ENCODE results near the gene RAPGEF4. TPM values are rescaled to one million over a fixed set of nuclear protein-coding genes. Genes with fewer than 3 reads are reported as not detected.

RAPGEF4 gene
- total RNA-seq, 4 donors from 2014 or later = 2.5 to 7.9 (median 4.6) TPM

DNA sequence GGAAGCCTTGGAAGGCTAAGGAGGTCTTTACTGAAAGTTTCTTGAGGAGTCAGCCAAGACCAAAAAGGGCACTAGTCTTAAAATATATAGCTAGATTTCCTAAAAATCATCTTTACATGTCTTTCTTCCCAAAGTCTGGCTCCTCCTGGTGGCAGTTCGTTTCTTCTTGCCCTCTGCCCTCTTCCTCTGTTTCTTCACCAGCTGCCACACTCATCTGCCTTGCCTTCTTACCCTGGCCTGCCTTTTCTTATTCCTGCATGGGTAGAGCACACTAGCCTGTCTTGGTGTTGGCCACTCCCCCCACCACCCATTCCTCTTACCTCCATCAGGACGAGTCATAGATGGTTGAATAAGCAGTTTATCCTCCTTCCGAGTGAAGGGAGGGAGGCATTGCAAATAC, 129.8 kb downstream of the RAPGEF4 start:
- H3K4me1 ChIP-seq = peaks cover 0 to 7% (median 0%) of the 10 kb centered on the region in 3 donors
- WGBS, 2 donors (ENCODE audit: low coverage in 1 of 2) = 70 to 88% methylated on average over 2 to 3 of the region's 3 CpGs
- no peaks in the 10 kb centered on the region for H3K27me3 ChIP-seq
- H3K36me3 ChIP-seq = no peaks in the 10 kb centered on the region
- ATAC-seq = no peak
- TF ChIP-seq POLR2AphosphoS5 (IDR thresholded peaks at IDR 0.05) (no peak), POLR2A (IDR thresholded peaks at IDR 0.05) (no peak), EP300 (IDR thresholded peaks at IDR 0.05) (no peak)
- TF ChIP-seq, protein P1, sequence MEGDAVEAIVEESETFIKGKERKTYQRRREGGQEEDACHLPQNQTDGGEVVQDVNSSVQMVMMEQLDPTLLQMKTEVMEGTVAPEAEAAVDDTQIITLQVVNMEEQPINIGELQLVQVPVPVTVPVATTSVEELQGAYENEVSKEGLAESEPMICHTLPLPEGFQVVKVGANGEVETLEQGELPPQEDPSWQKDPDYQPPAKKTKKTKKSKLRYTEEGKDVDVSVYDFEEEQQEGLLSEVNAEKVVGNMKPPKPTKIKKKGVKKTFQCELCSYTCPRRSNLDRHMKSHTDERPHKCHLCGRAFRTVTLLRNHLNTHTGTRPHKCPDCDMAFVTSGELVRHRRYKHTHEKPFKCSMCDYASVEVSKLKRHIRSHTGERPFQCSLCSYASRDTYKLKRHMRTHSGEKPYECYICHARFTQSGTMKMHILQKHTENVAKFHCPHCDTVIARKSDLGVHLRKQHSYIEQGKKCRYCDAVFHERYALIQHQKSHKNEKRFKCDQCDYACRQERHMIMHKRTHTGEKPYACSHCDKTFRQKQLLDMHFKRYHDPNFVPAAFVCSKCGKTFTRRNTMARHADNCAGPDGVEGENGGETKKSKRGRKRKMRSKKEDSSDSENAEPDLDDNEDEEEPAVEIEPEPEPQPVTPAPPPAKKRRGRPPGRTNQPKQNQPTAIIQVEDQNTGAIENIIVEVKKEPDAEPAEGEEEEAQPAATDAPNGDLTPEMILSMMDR (IDR thresholded peaks at IDR 0.05) = no peak
- no peak overlapping the region for H3K27ac ChIP-seq
- no peak overlapping the region for H3K4me3 ChIP-seq
- no peaks in the 10 kb centered on the region for H3K9me3 ChIP-seq

DNA sequence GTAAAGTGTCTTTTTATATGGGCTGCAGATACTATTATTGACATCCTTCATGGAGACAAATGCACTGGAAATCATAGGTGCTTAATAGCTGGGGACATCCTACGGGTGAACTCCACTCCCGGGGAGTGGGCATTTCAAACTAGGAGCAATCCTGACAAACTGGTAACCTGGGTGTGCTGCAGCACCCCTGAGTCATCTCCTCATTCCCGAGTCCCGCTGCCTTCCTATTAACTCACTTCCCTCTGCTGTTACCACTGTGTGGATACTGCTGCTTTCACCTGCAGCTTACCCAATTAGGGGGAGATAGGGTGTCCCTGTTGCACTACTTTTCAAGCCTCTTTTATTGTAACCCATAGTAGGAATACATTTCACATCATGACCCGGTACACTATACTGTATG, 134.2 kb downstream of the RAPGEF4 start:
- H3K27ac ChIP-seq = no peak overlapping the region
- H3K36me3 ChIP-seq = no peaks in the 10 kb centered on the region
- TF ChIP-seq EP300 (IDR thresholded peaks at IDR 0.05) (no peak), POLR2AphosphoS5 (IDR thresholded peaks at IDR 0.05) (no peak), POLR2A (IDR thresholded peaks at IDR 0.05) (no peak)
- WGBS, 2 donors (ENCODE audit: low coverage in 1 of 2) = 80 to 96% methylated on average over 3 to 5 of the region's 5 CpGs
- no peaks in the 10 kb centered on the region for H3K9me3 ChIP-seq
- no peaks in the 10 kb centered on the region for H3K27me3 ChIP-seq
- ATAC-seq = no peak
- no peaks in the 10 kb centered on the region for H3K4me1 ChIP-seq
- H3K4me3 ChIP-seq = no peak overlapping the region

DNA sequence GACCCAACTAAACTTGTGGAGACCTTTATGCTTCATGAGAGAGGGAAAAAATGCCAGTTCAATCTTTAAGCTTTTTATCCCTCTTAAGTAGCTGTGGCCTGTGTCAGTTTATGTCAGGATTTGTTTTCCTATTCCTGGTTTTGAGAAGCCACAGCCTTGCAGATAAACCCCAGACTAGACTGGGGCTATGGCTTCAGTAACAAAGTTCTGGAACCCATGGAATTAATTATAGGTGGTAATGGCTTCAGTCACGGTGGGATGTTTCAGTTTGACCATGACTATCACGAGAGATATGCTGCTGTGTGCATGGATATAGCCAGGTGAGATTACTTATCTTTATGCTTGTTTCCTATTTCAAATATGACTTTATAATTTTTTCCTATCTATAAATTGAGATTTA, 134.8 kb downstream of the RAPGEF4 start:
- Histone ChIP-seq H3K9me3 (no peaks in the 10 kb centered on the region), H3K36me3 (no peaks in the 10 kb centered on the region), H3K27me3 (no peaks in the 10 kb centered on the region), H3K4me3 (no peak overlapping the region), H3K4me1 (no peaks in the 10 kb centered on the region), H3K27ac (no peak overlapping the region)
- WGBS, 2 donors (ENCODE audit: low coverage in 1 of 2) = 90 to 100% methylated on average over 2 of the region's 2 CpGs
- TF ChIP-seq EP300 (IDR thresholded peaks at IDR 0.05) = no peak
- no peak for TF ChIP-seq POLR2A (IDR thresholded peaks at IDR 0.05)
- TF ChIP-seq POLR2AphosphoS5 (IDR thresholded peaks at IDR 0.05) = no peak
- TF ChIP-seq, protein P1 (IDR thresholded peaks at IDR 0.05) = no peak
- ATAC-seq = no peak

DNA sequence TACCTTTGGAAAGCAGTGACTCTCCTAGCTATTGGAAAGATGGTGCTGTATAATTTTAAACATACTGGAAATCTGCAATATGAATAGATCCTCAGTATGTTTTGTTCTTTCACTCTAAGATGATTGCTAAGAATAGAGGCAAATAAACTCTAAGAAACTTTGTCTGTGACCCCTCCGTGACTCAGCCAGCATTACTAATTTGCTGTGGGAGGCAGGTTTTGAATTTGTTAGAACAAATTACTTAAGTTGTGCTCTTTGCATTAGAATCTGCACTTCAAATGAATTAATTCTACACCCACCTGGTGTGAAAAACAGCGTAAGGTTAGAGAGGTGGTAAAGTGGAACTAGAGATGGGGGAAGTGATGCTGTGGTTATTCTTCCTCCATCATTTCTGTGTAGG, 142.2 kb downstream of the RAPGEF4 start:
- no peaks in the 10 kb centered on the region for H3K9me3 ChIP-seq
- ATAC-seq = no peak
- H3K4me3 ChIP-seq = no peak overlapping the region
- H3K36me3 ChIP-seq = no peaks in the 10 kb centered on the region
- no peak for TF ChIP-seq EP300 (IDR thresholded peaks at IDR 0.05)
- TF ChIP-seq POLR2A (IDR thresholded peaks at IDR 0.05) = no peak
- TF ChIP-seq, protein P1 (IDR thresholded peaks at IDR 0.05) = no peak
- TF ChIP-seq POLR2AphosphoS5 (IDR thresholded peaks at IDR 0.05) = no peak
- no peaks in the 10 kb centered on the region for H3K27me3 ChIP-seq
- WGBS, 2 donors (ENCODE audit: low coverage in 1 of 2) = 71 to 75% methylated on average over 2 of the region's 2 CpGs
- no peaks in the 10 kb centered on the region for H3K4me1 ChIP-seq
- H3K27ac ChIP-seq = no peak overlapping the region

DNA sequence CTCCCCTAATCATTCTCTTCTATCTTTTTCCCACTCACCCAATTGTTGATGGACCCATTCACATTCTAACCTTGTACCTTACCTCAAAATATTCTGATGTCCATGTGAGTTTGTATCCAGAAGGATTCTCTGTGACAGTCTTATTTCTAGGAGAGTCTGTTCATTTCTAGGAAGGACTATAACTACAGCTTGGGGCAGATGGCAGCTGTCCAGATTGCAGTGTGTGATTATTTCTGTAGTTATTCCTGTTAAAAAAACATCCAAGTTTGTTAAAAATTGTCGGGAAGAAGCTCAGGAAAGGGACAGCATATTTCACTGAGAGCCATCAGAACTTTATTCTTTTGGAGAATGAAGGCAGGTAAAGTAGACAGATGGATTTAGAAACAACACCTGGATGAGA, 142.6 kb downstream of the RAPGEF4 start:
- Histone ChIP-seq H3K27ac (no peak overlapping the region), H3K4me1 (no peaks in the 10 kb centered on the region), H3K27me3 (no peaks in the 10 kb centered on the region), H3K4me3 (no peak overlapping the region), H3K36me3 (no peaks in the 10 kb centered on the region), H3K9me3 (no peaks in the 10 kb centered on the region)
- WGBS, 2 donors (ENCODE audit: low coverage in 1 of 2) = 0 to 20% methylated on average over 1 of the region's 1 CpG
- ATAC-seq = no peak
- TF ChIP-seq POLR2AphosphoS5 (IDR thresholded peaks at IDR 0.05) (no peak), EP300 (IDR thresholded peaks at IDR 0.05) (no peak), POLR2A (IDR thresholded peaks at IDR 0.05) (no peak)
- TF ChIP-seq, protein P1 (IDR thresholded peaks at IDR 0.05) = no peak

Measured in gastroesophageal sphincter (tissue), 4 donors.